IPS DF 6.9 (cell line): ENCODE results near the gene CCDC12.
"Not testable (repeated sequence)": the region's sequence is repeated elsewhere in the genome, so short reads cannot be mapped to it uniquely, and the experiment has no call there.

Experiments used
- DNase-seq: peaks from one replicate; pipeline ENCODE4 v3.0.0-alpha.2; 2013; ENCODE audit warnings: low read depth, low spot score
- H3K27ac ChIP-seq: one replicate; pipeline ENCODE4 v1.5.1; 2013; ENCODE audit warnings: low read length, control low read depth
- H3K27me3 ChIP-seq: 2 replicates; pipeline ENCODE4 v1.6.1; 2013; ENCODE audit warnings: mild to moderate bottlenecking, low read length; ENCODE audit not compliant: control insufficient read depth, insufficient read depth
- H3K36me3 ChIP-seq: 2 replicates; pipeline ENCODE4 v1.6.1; 2013; ENCODE audit warnings: low read length; ENCODE audit not compliant: control insufficient read depth, insufficient read depth
- H3K4me1 ChIP-seq: 2 replicates; pipeline ENCODE4 v1.6.1; 2013; ENCODE audit warnings: low read length; ENCODE audit not compliant: control insufficient read depth, insufficient read depth
- H3K4me3 ChIP-seq: 2 replicates; pipeline ENCODE4 v1.5.1; 2013; ENCODE audit warnings: mild to moderate bottlenecking, low read length
- H3K9me3 ChIP-seq: 2 replicates; pipeline ENCODE4 v1.6.1; 2013; ENCODE audit warnings: low read length, inconsistent platforms; ENCODE audit not compliant: control insufficient read depth, insufficient read depth
- WGBS: extraction: QIAGEN DNeasy Blood & Tissue Kit; methylation state at CpG from one replicate; pipeline ENCODE4 v1.1.7; 2013; ENCODE audit warnings: mixed read lengths, missing lambda C conversion rate; ENCODE audit not compliant: insufficient read length, insufficient coverage; 5-methylcytosine and 5-hydroxymethylcytosine counted together

CCDC12 gene

DNA sequence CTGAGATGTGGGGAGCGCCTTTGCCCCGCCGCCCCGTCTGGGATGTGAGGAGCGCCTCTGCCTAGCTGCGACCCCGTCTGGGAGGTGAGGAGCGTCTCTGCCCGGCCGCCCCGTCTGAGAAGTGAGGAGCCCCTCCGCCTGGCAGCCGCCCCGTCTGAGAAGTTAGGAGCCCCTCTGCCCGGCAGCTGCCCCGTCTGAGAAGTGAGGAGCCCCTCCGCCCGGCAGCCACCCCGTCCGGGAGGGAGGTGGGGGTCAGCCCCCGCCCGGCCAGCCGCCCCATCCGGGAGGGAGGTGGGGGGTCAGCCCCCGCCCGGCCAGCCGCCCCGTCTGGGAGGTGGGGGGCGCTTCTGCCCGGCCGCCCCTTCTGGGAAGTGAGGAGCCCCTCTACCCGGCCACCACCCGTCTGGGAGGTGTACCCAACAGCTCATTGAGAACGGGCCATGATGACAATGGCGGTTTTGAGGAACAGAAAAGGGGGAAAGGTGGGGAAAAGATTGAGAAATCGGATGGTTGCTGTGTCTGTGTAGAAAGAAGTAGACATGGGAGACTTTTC lies 12.4 kb downstream of the CCDC12 start:
- not testable (repeated sequence) for H3K4me1 ChIP-seq, DNase-seq, H3K36me3 ChIP-seq, H3K9me3 ChIP-seq, H3K27me3 ChIP-seq, H3K4me3 ChIP-seq, H3K27ac ChIP-seq
- no CpG with 5 or more reads among the region's 36 CpGs for WGBS

DNA sequence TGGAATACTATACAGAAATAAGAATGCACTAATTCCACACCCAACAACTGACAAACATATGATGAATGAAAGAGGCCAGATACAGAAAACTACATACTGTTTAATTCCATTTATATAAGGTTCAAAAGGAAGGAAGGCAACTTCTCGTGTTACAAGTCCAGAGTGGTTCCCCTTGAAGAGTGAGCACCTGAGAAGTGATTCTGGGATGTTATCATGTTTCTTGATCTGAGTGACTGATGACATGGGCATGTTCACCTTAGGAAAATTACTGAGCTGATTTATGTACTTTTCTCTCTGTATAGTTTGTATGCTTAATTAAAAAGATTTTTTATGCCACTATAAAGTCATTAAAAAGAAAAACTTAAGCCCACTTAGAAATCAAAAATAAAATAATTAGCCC lies 13.6 kb downstream of the CCDC12 start:
- Histone ChIP-seq H3K36me3 (no peaks in the 10 kb centered on the region; the same call in 1 of the 2 replicates), H3K4me1 (peaks cover 2% of the 10 kb centered on the region; the same call in 1 of the 2 replicates), H3K27me3 (no peaks in the 10 kb centered on the region), H3K9me3 (no peaks in the 10 kb centered on the region), H3K27ac (no peak overlapping the region), H3K4me3 (no peak overlapping the region)
- DNase-seq = no peak
- no CpG with 5 or more reads among the region's 1 CpG for WGBS

DNA sequence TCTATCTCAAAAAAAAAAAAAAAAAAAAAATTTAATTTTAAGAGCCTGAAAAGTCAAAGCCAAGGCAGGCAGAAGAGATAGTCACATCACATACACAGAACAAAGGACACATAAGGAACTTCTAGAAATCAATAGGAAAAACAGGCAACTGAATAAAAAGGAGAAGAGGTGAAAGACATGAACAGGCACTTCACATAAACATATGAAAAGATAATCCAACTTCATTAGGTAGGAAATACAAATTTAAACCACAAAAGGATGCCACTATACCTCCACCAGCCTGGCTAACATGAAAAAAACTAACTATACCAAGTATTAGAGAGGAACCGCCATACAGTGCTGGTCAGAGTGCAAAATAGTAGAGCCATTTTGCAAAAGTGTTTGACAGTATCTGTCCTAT lies 14.1 kb downstream of the CCDC12 start:
- Histone ChIP-seq H3K9me3 (no peaks in the 10 kb centered on the region), H3K36me3 (no peaks in the 10 kb centered on the region; the same call in 1 of the 2 replicates), H3K4me3 (no peak overlapping the region), H3K27me3 (no peaks in the 10 kb centered on the region), H3K27ac (no peak overlapping the region), H3K4me1 (peaks cover 2% of the 10 kb centered on the region; the same call in 1 of the 2 replicates)
- DNase-seq = no peak
- no CpG with 5 or more reads among the region's 1 CpG for WGBS

- no CpG with 5 or more reads among the region's 1 CpG for WGBS
- Histone ChIP-seq H3K27ac (no peak overlapping the region), H3K27me3 (no peaks in the 10 kb centered on the region), H3K4me3 (no peak overlapping the region), H3K36me3 (no peaks in the 10 kb centered on the region; the same call in 1 of the 2 replicates), H3K9me3 (no peaks in the 10 kb centered on the region), H3K4me1 (peaks cover 4% of the 10 kb centered on the region; the same call in 1 of the 2 replicates)
- no peak for DNase-seq
Measured at GRCh38 chr3:46960835-46961234, 15.7 kb downstream of the CCDC12 start.

- Histone ChIP-seq H3K27me3 (no peaks in the 10 kb centered on the region), H3K4me1 (peaks cover 4% of the 10 kb centered on the region; the same call in 1 of the 2 replicates), H3K9me3 (no peaks in the 10 kb centered on the region), H3K36me3 (no peaks in the 10 kb centered on the region; the same call in 1 of the 2 replicates), H3K27ac (no peak overlapping the region), H3K4me3 (no peak overlapping the region)
- no CpG with 5 or more reads among the region's 4 CpGs for WGBS
- DNase-seq = no peak
Measured at GRCh38 chr3:46960081-46960701, 16.4 kb downstream of the CCDC12 start.

DNA sequence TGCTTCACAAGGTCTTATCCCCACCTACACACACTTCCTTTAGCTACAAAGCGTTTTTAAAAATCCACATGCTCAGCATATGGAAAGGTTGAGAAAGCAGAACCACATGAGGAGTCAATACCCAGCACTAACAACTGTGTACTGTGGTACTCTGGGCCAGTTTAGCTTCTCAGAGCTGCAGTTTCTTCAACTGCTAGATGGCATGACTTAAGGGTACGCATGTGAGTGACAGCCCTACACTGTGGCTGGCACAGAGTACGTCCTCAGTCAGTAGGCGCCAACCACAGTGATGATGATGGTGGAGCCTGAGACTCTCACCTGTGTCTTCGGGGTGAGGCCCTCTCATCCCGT lies 17.4 kb downstream of the CCDC12 start:
- WGBS = no CpG with 5 or more reads among the region's 6 CpGs
- Histone ChIP-seq H3K27me3 (no peaks in the 10 kb centered on the region), H3K36me3 (no peaks in the 10 kb centered on the region; the same call in 1 of the 2 replicates), H3K9me3 (no peaks in the 10 kb centered on the region), H3K4me1 (peaks cover 4% of the 10 kb centered on the region; the same call in 1 of the 2 replicates), H3K27ac (no peak overlapping the region), H3K4me3 (no peak overlapping the region)
- no peak for DNase-seq

DNA sequence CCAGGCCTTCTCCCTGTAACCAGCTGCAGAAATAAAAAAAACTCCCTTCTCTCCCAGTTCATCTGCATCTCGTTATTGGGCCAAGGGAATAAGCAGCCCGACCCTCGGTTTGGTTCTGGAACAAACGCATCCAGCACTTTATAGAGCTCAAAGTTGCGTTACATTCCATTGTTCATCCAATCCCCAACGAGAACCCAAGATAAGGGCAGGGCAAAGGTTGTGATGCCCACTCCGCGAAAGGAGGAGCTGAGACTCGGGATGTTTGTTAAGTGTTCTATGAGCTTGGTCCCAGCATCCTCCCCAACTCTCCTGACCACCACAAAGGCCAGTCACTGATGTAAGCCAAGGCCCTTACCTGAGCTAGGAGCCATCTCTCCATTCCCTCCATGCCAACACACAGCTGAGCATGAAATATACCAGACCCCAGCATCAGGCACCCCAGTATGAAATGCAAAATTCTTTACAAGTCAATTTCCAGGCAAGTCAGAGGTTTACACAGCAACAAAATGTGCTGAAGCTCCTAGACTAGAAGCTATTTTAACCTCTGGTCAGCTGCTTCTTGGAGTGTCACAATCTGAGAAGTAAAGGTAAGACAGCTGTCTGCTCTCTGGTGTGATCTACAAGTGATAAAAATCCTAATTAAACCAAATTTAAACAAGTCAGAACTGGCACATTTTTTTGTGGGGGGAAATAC lies 17.9 kb downstream of the CCDC12 start:
- Histone ChIP-seq H3K4me3 (no peak overlapping the region), H3K36me3 (no peaks in the 10 kb centered on the region; the same call in 1 of the 2 replicates), H3K4me1 (peaks cover 4% of the 10 kb centered on the region; the same call in 1 of the 2 replicates), H3K27me3 (no peaks in the 10 kb centered on the region), H3K27ac (no peak overlapping the region), H3K9me3 (no peaks in the 10 kb centered on the region)
- no CpG with 5 or more reads among the region's 9 CpGs for WGBS
- DNase-seq = no peak

DNA sequence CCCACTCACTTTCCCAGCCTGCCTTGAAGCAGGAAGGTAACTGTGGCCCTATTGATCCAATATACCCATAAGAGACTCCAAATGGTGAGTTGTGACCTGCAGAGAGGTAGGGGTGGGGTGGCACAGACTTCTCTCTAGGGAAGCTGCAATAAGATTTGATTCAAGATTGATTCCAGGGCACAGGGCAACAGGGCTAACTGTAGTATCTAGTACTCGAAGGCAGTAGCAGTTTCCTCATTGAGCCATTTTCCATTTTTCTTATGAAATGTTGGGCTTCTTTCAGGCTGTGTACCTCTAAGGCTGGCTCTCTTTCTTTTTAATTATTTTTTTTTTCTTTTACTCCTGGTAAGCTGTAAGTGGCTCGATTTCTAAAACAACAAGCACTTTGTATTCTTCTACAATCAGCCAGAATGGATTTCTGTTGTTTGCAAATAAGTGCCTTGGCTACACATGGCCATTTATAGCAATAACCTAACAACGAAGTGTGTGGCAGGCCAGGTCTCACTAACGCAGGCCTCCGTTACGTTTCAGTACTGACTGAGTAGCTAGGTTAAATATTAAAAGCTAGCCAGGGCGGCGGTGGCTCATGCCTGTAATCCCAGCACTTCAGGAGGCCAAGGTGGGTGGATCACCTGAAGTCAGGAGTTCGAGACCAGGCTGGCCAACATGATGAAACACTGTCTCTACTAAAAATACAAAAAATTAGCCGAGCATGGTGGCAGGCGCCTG lies 19.3 kb downstream of the CCDC12 start:
- H3K27ac ChIP-seq = no peak overlapping the region
- no peaks in the 10 kb centered on the region for H3K36me3 ChIP-seq
- H3K9me3 ChIP-seq = no peaks in the 10 kb centered on the region
- no peaks in the 10 kb centered on the region for H3K27me3 ChIP-seq
- no peak overlapping the region for H3K4me3 ChIP-seq
- DNase-seq = no peak
- WGBS = no CpG with 5 or more reads among the region's 11 CpGs
- peaks cover 7% of the 10 kb centered on the region for H3K4me1 ChIP-seq

DNA sequence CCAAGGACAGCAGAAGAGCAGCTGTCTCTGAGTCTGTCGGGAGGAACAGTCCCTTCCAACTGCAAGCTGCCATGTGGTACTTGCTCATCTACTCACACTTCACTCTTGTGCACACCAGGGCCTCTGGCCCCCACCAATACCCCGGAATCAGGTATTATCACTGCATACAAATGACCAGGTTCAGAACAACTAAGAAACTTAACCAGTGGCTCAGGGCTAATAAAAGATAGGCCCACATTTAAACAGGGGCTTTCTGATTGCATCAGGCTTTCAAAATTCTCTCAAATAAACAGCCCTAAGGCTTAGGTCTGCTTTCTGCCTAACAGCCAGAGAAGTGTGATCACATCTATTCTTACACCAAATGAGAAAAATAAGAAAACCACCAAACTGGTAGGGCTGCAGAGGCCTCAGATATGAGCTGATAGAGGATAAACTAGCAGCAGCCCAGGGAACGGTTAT lies 20.7 kb downstream of the CCDC12 start:
- no peaks in the 10 kb centered on the region for H3K9me3 ChIP-seq
- H3K4me3 ChIP-seq = no peak overlapping the region
- H3K36me3 ChIP-seq = no peaks in the 10 kb centered on the region
- H3K27me3 ChIP-seq = no peaks in the 10 kb centered on the region
- no CpG with 5 or more reads among the region's 3 CpGs for WGBS
- H3K27ac ChIP-seq = no peak overlapping the region
- peaks cover 6% of the 10 kb centered on the region for H3K4me1 ChIP-seq
- DNase-seq = no peak

GRCh38 chr3:46955157-46955556 lies 21.4 kb downstream of the CCDC12 start:
- no CpG with 5 or more reads among the region's 5 CpGs for WGBS
- no peak for DNase-seq
- peaks cover 5% of the 10 kb centered on the region for H3K4me1 ChIP-seq
- no peaks in the 10 kb centered on the region for H3K27me3 ChIP-seq
- H3K4me3 ChIP-seq = no peak overlapping the region
- no peak overlapping the region for H3K27ac ChIP-seq
- no peaks in the 10 kb centered on the region for H3K36me3 ChIP-seq
- H3K9me3 ChIP-seq = no peaks in the 10 kb centered on the region
